IMR-90 (cell line): ENCODE data around the gene FCHSD2.

ENCODE experiments used
- CEBPB ChIP-seq: IDR thresholded peaks from 2 replicates; pipeline ENCODE4 v1.6.1; 2012; ENCODE audit warnings: low read depth, low read length, improper control_type of control experiment
- CHD1 ChIP-seq: IDR thresholded peaks from 2 replicates; pipeline ENCODE4 v1.6.1; 2012; ENCODE audit warnings: low read depth, low read length, improper control_type of control experiment
- MXI1 ChIP-seq: IDR thresholded peaks from 2 replicates; pipeline ENCODE4 v1.6.1; 2012; ENCODE audit warnings: low read depth, mild to moderate bottlenecking, low read length, moderate library complexity, borderline replicate concordance
- POLR2A ChIP-seq: IDR thresholded peaks from 2 replicates; pipeline ENCODE4 v1.6.1; 2012; ENCODE audit warnings: mild to moderate bottlenecking, low read depth, low read length
- RAD21 ChIP-seq: IDR thresholded peaks from 2 replicates; pipeline ENCODE4 v1.6.1; 2012; ENCODE audit warnings: low read length, improper control_type of control experiment
- RFX5 ChIP-seq: IDR thresholded peaks from 2 replicates; pipeline ENCODE4 v1.8.0; 2012; ENCODE audit warnings: low read depth, mild to moderate bottlenecking, low read length, moderate library complexity
- TF ChIP-seq, protein P1 (sequence below): fragments of 150-350 bp; IDR thresholded peaks from 2 replicates; pipeline ENCODE4 v1.6.1; 2017; ENCODE audit warnings: mild to moderate bottlenecking, antibody characterized with exemption, low read length, low read depth
- TF ChIP-seq, protein P2 (sequence below): conservative IDR thresholded peaks from 2 replicates; pipeline ENCODE4 v1.5.1; 2012; ENCODE audit warnings: mild to moderate bottlenecking, low read depth, low read length, improper control_type of control experiment

DNA sequence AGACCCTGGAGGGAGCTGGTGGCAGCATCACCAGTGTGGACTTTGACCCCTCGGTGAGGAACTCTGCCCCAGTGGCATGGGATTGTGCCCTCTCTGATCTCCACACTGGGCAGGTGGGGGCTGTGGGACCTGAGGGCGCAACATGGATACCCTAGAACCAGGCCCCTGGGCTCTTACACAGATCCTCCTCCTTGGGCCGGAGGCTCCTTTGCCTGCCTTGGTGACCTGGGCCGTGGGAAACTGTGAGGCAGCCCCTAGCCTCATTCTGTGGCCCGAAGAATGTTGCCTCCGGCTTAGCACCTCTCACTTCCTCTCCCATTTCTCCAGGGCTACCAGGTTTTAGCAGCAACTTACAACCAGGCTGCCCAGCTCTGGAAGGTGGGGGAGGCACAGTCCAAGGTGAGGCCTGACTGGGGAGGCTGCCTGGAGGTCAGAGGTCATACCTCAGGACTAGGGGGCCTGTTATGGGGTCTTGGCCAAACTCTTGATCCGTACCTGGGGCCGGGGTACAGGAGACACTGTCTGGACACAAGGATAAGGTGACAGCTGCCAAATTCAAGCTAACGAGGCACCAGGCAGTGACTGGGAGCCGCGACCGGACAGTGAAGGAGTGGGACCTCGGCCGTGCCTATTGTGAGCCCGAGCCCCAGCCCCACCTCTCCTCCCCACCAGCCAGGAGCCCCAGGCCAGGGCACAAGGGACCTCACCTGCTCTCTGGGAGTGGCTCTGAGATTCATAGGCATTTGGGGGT is 315.8 kb downstream of the FCHSD2 start:
- TF ChIP-seq, protein P1, sequence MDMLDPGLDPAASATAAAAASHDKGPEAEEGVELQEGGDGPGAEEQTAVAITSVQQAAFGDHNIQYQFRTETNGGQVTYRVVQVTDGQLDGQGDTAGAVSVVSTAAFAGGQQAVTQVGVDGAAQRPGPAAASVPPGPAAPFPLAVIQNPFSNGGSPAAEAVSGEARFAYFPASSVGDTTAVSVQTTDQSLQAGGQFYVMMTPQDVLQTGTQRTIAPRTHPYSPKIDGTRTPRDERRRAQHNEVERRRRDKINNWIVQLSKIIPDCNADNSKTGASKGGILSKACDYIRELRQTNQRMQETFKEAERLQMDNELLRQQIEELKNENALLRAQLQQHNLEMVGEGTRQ, result no peak
- TF ChIP-seq, protein P2, sequence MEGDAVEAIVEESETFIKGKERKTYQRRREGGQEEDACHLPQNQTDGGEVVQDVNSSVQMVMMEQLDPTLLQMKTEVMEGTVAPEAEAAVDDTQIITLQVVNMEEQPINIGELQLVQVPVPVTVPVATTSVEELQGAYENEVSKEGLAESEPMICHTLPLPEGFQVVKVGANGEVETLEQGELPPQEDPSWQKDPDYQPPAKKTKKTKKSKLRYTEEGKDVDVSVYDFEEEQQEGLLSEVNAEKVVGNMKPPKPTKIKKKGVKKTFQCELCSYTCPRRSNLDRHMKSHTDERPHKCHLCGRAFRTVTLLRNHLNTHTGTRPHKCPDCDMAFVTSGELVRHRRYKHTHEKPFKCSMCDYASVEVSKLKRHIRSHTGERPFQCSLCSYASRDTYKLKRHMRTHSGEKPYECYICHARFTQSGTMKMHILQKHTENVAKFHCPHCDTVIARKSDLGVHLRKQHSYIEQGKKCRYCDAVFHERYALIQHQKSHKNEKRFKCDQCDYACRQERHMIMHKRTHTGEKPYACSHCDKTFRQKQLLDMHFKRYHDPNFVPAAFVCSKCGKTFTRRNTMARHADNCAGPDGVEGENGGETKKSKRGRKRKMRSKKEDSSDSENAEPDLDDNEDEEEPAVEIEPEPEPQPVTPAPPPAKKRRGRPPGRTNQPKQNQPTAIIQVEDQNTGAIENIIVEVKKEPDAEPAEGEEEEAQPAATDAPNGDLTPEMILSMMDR, result no peak
- TF ChIP-seq CHD1 (no peak), MXI1 (no peak), CEBPB (no peak), POLR2A (no peak), RFX5 (no peak), RAD21 (no peak)
